Vagina (tissue), 2 donors: ENCODE measurements around the gene LRAT. TPM values are rescaled to one million over a fixed set of nuclear protein-coding genes. Genes with fewer than 3 reads are reported as not detected.

Experiments used
- DNase-seq, 2 donors: peaks; one replicate each; pipeline ENCODE4 v3.0.0-alpha.2; 2017; ENCODE audit errors: extremely low spot score in 2 of 2
- H3K27ac ChIP-seq: fragments of 200-600 bp; sonication (generic); one replicate; pipeline ENCODE4 v1.5.1; 2019
- H3K27me3 ChIP-seq: fragments of 200-600 bp; sonication (generic); one replicate; pipeline ENCODE4 v1.5.1; 2019
- H3K36me3 ChIP-seq, 2 donors: fragments of 200-600 bp; sonication (generic); one replicate each; pipeline ENCODE4 v1.5.1; 2017 to 2019
- H3K4me1 ChIP-seq: fragments of 200-600 bp; sonication (generic); one replicate; pipeline ENCODE4 v1.5.1; 2019
- H3K4me3 ChIP-seq, 2 donors: fragments of 200-600 bp; sonication (generic); 1 replicate in 1 of 2; 2 replicates in 1 of 2; pipeline ENCODE4 v1.5.1; 2016 to 2019
- H3K9me3 ChIP-seq: fragments of 200-600 bp; sonication (generic); one replicate; pipeline ENCODE4 v1.5.1; 2019
- POLR2A ChIP-seq, 2 donors: fragments of 450-650 bp; IDR thresholded peaks; one replicate each; pipeline ENCODE4 v1.6.1; 2017; ENCODE audit warnings: antibody characterized with exemption in 2 of 2, mild to moderate bottlenecking in 2 of 2, moderate library complexity in 2 of 2
- POLR2AphosphoS5 ChIP-seq, 2 donors: sonication (generic); formaldehyde crosslinking; IDR thresholded peaks; one replicate each; pipeline ENCODE4 v1.9.0; 2017; ENCODE audit warnings: antibody characterized with exemption in 2 of 2, mild to moderate bottlenecking in 2 of 2, low read depth in 1 of 2; ENCODE audit not compliant: insufficient read depth in 1 of 2
- intact Hi-C: fragments of 100-400 bp; cut with DNase I; formaldehyde crosslinking; loops from one replicate; pipeline ENCODE4 v1.15.1; 2023
- total RNA-seq: library from RNA; depleted of rRNA; stranded (reverse); fragments of >200 nt; gene quantifications from one replicate; pipeline ENCODE4 v1.2.3, GENCODE V29; 2016
- TF ChIP-seq, protein P1 (sequence below), 3 experiments: fragments of 450-650 bp in 2 of 3; fragments of 200-600 bp in 1 of 3; sonication (generic) in 1 of 3; IDR thresholded peaks; one replicate each; pipeline ENCODE4 v1.5.1; 2017 to 2019; ENCODE audit warnings: antibody characterized with exemption in 3 of 3, mild to moderate bottlenecking in 2 of 3, moderate library complexity in 2 of 3

Gene LRAT
- total RNA-seq, 1 donor from 2014 or later: not detected

DNA sequence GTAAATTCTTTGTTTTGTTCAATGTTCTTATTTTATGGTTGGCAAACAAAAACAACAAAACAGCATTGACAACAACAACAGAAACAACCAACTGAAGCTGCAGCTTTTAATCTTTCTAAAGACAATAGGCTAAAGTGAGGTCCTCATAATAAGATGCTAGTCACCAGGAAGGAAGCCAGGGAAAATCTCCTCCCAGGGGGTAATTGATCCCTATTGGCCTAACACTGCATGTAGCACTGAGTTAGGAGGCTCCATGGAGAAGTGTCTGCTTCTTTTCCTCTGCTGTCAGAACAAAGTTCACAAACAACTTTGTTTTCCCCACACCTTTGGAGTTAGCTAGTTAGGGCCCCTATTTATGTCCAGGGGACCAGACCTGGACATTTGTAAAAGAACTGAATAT is 4.7 kb upstream of the LRAT start:
- H3K9me3 ChIP-seq: no peaks in the 10 kb centered on the region
- DNase-seq: no peak
- H3K4me3 ChIP-seq: no peak overlapping the region
- no peak overlapping the region for H3K27ac ChIP-seq
- TF ChIP-seq POLR2AphosphoS5 (IDR thresholded peaks at IDR 0.05; ENCODE audit: insufficient read depth in 1 of 2, low read depth in 1 of 2) (no peak), POLR2A (IDR thresholded peaks at IDR 0.05) (no peak)
- TF ChIP-seq, protein P1, sequence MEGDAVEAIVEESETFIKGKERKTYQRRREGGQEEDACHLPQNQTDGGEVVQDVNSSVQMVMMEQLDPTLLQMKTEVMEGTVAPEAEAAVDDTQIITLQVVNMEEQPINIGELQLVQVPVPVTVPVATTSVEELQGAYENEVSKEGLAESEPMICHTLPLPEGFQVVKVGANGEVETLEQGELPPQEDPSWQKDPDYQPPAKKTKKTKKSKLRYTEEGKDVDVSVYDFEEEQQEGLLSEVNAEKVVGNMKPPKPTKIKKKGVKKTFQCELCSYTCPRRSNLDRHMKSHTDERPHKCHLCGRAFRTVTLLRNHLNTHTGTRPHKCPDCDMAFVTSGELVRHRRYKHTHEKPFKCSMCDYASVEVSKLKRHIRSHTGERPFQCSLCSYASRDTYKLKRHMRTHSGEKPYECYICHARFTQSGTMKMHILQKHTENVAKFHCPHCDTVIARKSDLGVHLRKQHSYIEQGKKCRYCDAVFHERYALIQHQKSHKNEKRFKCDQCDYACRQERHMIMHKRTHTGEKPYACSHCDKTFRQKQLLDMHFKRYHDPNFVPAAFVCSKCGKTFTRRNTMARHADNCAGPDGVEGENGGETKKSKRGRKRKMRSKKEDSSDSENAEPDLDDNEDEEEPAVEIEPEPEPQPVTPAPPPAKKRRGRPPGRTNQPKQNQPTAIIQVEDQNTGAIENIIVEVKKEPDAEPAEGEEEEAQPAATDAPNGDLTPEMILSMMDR (IDR thresholded peaks at IDR 0.05): no peak
- intact Hi-C loops: no loop called here
- H3K4me1 ChIP-seq: peaks cover 26% of the 10 kb centered on the region
- no peaks in the 10 kb centered on the region for H3K36me3 ChIP-seq
- H3K27me3 ChIP-seq: no peaks in the 10 kb centered on the region

DNA sequence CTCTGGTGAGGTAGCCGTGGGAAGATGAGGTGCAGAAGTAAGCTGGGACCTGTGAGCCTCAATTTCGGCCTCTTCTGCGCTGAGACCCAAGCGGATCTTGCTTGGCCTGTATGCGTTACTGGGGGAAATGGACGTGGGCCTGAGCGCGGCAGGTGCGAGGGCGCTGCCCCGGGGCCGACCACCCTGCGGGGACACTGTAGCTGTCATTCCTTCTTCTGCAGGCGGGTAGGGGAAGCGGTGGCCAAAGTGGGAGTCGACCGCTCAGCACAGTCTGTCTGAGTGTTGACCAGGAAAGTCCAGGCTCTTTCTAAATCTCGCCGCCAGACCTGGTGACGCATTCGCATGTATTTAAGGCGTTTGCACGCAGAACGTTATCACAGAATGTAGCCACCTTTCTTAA is 3.3 kb upstream of the LRAT start:
- DNase-seq: no peak
- Histone ChIP-seq H3K27ac (no peak overlapping the region), H3K4me1 (peaks cover 30% of the 10 kb centered on the region), H3K4me3 (no peak overlapping the region), H3K36me3 (no peaks in the 10 kb centered on the region), H3K27me3 (no peaks in the 10 kb centered on the region), H3K9me3 (no peaks in the 10 kb centered on the region)
- intact Hi-C loops: no loop called here
- TF ChIP-seq POLR2AphosphoS5 (IDR thresholded peaks at IDR 0.05; ENCODE audit: insufficient read depth in 1 of 2, low read depth in 1 of 2) (no peak), POLR2A (IDR thresholded peaks at IDR 0.05) (no peak)
- TF ChIP-seq, protein P1 (IDR thresholded peaks at IDR 0.05): no peak

DNA sequence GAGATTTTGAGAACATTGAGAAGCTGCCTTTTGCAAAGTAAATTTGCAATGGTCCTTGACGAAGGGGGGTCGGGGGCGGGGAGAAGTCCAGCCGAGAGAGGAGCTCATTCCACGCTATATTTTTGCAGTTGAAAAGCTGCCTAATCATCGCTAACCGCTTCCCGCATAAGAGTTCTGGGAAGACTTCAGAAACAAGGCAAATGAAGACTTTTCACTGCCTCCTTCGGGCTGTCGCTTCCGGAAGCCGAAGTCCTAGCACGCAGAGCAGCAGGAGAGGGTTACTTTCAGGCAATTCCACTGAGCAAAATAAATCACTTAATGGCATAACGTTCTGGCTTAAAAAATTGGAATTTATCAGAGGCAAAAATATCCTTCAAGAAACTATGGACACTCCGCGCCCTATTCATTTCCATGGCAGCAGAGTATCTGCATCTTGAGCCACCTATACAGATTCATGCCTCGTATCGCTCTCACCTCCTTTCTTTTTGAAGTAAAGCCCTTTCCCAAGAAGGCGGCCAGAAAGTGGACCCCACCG is 2.6 kb upstream of the LRAT start:
- TF ChIP-seq POLR2AphosphoS5 (IDR thresholded peaks at IDR 0.05; ENCODE audit: insufficient read depth in 1 of 2, low read depth in 1 of 2): no peak
- H3K36me3 ChIP-seq: no peaks in the 10 kb centered on the region
- intact Hi-C loops: no loop called here
- DNase-seq: no peak
- H3K4me3 ChIP-seq: no peak overlapping the region
- peaks cover 30% of the 10 kb centered on the region for H3K4me1 ChIP-seq
- H3K27me3 ChIP-seq: no peaks in the 10 kb centered on the region
- no peak overlapping the region for H3K27ac ChIP-seq
- H3K9me3 ChIP-seq: no peaks in the 10 kb centered on the region

DNA sequence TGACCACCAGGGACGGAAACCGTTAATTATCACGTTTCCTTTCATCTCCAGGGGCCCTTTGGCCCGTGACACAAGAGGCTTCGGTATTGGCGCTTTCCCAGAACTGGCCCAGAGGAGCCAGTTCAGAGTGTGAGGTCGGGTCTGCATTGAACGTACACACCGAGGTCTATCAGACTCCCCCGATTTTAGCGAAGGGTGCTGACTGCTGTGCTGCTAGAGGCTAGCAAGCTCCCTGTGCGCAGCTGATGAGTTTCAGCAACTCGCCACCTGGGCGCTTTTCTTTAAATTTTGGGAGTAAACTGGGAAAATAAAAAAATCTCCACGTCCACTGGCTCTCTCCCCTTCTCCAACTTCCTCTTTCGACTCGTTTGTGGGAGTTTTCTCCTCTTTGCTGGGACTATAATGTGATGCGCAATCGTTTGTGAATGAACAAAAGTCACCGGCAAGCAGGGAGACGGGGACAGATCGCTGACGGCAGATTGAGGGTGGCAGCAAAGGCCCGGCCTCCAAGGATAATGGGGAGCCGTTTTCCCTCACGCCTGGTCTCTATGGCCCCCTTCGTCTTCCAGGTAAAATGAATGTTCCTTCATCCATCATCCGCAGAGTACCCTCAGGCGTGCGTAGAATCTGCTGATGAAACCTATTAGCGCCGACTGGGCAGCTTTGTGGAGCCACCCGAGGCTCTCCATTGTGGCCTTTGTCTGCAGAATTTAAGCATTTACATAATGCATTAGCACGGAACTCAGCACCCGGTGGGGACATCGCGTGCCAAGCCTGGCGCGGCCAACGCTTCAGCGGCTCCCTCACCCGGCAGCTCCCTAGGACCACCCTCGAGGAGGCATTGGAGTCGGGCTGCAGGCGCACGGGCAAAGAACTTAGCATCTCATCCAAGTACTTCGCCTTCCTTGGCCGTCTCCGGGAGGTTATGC is 1.6 kb upstream of the LRAT start:
- no peaks in the 10 kb centered on the region for H3K9me3 ChIP-seq
- intact Hi-C loops: no loop called here
- peak overlapping the region; percentile 20 to 38 for H3K4me3 ChIP-seq
- H3K36me3 ChIP-seq: no peaks in the 10 kb centered on the region
- H3K27me3 ChIP-seq: no peaks in the 10 kb centered on the region
- H3K4me1 ChIP-seq: peaks cover 30% of the 10 kb centered on the region
- no peak for DNase-seq
- no peak for TF ChIP-seq POLR2A (IDR thresholded peaks at IDR 0.05)
- TF ChIP-seq, protein P1 (IDR thresholded peaks at IDR 0.05): no peak
- no peak for TF ChIP-seq POLR2AphosphoS5 (IDR thresholded peaks at IDR 0.05; ENCODE audit: insufficient read depth in 1 of 2, low read depth in 1 of 2)
- no peak overlapping the region for H3K27ac ChIP-seq

DNA sequence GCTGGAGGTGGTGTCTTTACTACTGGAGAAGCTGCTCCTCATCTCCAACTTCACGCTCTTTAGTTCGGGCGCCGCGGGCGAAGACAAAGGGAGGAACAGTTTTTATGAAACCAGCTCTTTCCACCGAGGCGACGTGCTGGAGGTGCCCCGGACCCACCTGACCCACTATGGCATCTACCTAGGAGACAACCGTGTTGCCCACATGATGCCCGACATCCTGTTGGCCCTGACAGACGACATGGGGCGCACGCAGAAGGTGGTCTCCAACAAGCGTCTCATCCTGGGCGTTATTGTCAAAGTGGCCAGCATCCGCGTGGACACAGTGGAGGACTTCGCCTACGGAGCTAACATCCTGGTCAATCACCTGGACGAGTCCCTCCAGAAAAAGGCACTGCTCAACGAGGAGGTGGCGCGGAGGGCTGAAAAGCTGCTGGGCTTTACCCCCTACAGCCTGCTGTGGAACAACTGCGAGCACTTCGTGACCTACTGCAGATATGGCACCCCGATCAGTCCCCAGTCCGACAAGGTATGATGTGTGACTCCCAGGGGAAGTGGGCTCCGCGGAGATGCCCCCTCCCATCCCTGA is 634 bp downstream of the LRAT start:
- TF ChIP-seq POLR2A (IDR thresholded peaks at IDR 0.05): no peak
- TF ChIP-seq POLR2AphosphoS5 (IDR thresholded peaks at IDR 0.05; ENCODE audit: insufficient read depth in 1 of 2, low read depth in 1 of 2): no peak
- TF ChIP-seq, protein P1 (IDR thresholded peaks at IDR 0.05): no peak
- Histone ChIP-seq H3K36me3 (no peaks in the 10 kb centered on the region), H3K27me3 (no peaks in the 10 kb centered on the region), H3K9me3 (no peaks in the 10 kb centered on the region), H3K4me1 (peaks cover 30% of the 10 kb centered on the region), H3K27ac (no peak overlapping the region), H3K4me3 (peak overlapping the region; percentile 36 to 38)
- DNase-seq: no peak
- intact Hi-C loops: no loop called here
